ENCODE measurements around the gene CER1.

CER1 gene

GRCh38 chr9:14706530-14707140 lies 15.9 kb downstream of the CER1 start:
- Histone ChIP-seq H3K36me3 (ENCODE audit: control insufficient read depth, low read length) (no peaks in the 10 kb centered on the region), H3K4me2 (ENCODE audit: low read length) (no peak overlapping the region), H3K4me3 (ENCODE audit: low read length) (no peak overlapping the region), H3K4me1 (ENCODE audit: control insufficient read depth, low read length) (no peaks in the 10 kb centered on the region), H3K9me3 (ENCODE audit: control insufficient read depth, insufficient read depth, low read length) (peaks cover 19% of the 10 kb centered on the region), H3K27ac (ENCODE audit: low read depth, low read length) (no peak overlapping the region), H4K20me1 (ENCODE audit: control insufficient read depth, insufficient read depth, low read depth, low read length) (no peaks in the 10 kb centered on the region), H3F3A (ENCODE audit: control insufficient read depth, insufficient read depth) (no peaks in the 10 kb centered on the region; the same call in 1 of the 2 replicates), H3K9me2 (replicated peaks; ENCODE audit: control insufficient read depth, low read length) (no peaks in the 10 kb centered on the region), H3K79me2 (ENCODE audit: control insufficient read depth, low read length) (no peaks in the 10 kb centered on the region), H3K27me3 (ENCODE audit: control insufficient read depth, low read length) (peaks cover 70% of the 10 kb centered on the region)
- TF ChIP-seq EZH2phosphoT487 (IDR thresholded peaks at IDR 0.05; ENCODE audit: borderline replicate concordance, low read length) = no peak
- TF ChIP-seq, protein P1, sequence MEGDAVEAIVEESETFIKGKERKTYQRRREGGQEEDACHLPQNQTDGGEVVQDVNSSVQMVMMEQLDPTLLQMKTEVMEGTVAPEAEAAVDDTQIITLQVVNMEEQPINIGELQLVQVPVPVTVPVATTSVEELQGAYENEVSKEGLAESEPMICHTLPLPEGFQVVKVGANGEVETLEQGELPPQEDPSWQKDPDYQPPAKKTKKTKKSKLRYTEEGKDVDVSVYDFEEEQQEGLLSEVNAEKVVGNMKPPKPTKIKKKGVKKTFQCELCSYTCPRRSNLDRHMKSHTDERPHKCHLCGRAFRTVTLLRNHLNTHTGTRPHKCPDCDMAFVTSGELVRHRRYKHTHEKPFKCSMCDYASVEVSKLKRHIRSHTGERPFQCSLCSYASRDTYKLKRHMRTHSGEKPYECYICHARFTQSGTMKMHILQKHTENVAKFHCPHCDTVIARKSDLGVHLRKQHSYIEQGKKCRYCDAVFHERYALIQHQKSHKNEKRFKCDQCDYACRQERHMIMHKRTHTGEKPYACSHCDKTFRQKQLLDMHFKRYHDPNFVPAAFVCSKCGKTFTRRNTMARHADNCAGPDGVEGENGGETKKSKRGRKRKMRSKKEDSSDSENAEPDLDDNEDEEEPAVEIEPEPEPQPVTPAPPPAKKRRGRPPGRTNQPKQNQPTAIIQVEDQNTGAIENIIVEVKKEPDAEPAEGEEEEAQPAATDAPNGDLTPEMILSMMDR (IDR thresholded peaks at IDR 0.05; ENCODE audit: low read depth, low read length, poor library complexity, severe bottlenecking) = no peak

DNA sequence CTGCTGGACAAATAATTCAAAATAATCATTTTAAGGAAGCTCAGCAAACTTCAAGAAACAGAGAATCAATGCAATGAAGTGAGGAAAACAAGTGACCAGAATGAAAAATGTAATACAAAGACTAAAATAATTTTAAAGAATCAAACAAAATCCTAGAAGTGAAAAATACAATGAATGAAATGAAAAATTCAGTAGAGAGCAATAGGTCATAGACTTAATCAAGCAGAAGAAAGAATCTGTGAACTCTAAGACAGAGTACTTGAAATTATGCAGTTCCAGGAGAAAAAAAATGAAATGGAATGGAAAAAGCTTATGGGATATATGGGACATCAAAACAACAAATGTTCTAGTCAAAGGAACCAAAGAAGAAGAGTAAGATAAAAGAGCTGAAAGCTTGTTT lies 17.5 kb downstream of the CER1 start:
- Histone ChIP-seq H3K9me3 (ENCODE audit: control insufficient read depth, insufficient read depth, low read length) (peaks cover 19% of the 10 kb centered on the region), H3F3A (ENCODE audit: control insufficient read depth, insufficient read depth) (no peaks in the 10 kb centered on the region; the same call in 1 of the 2 replicates), H3K79me2 (ENCODE audit: control insufficient read depth, low read length) (no peaks in the 10 kb centered on the region)

DNA sequence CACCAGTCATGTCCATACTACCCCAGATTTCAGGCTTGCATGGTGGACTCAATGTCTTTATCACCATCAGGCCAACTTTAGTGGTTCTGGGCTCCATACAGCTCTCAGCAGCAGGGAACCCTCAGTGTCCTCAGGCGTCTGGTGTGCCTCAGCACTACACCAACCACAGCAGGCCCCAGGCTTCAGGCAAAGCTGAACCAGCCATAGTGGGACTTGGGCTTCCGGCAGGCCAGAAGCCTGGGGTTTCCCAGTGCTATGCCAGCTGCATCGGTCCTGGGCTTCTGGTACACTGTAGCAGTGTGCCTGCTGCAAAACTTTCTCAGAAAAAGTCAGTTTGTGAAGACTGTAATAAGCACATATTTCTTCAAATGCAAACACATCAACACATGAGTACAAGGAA lies 18.3 kb downstream of the CER1 start:
- peaks cover 19% of the 10 kb centered on the region for H3K9me3 ChIP-seq (ENCODE audit: control insufficient read depth, insufficient read depth, low read length)
- peaks cover 76% of the 10 kb centered on the region for H3K27me3 ChIP-seq (ENCODE audit: control insufficient read depth, low read length)
- H3K36me3 ChIP-seq (ENCODE audit: control insufficient read depth, low read length) = no peaks in the 10 kb centered on the region
- H3F3A ChIP-seq (ENCODE audit: control insufficient read depth, insufficient read depth) = no peaks in the 10 kb centered on the region; the same call in 1 of the 2 replicates
- H3K4me1 ChIP-seq (ENCODE audit: control insufficient read depth, low read length) = no peaks in the 10 kb centered on the region
- no peak overlapping the region for H3K27ac ChIP-seq (ENCODE audit: low read depth, low read length)
- no peaks in the 10 kb centered on the region for H3K79me2 ChIP-seq (ENCODE audit: control insufficient read depth, low read length)
- H4K20me1 ChIP-seq (ENCODE audit: control insufficient read depth, insufficient read depth, low read depth, low read length) = no peaks in the 10 kb centered on the region
- H3K4me2 ChIP-seq (ENCODE audit: low read length) = no peak overlapping the region
- H3K9me2 ChIP-seq (replicated peaks; ENCODE audit: control insufficient read depth, low read length) = no peaks in the 10 kb centered on the region
- TF ChIP-seq, protein P1 (IDR thresholded peaks at IDR 0.05; ENCODE audit: low read depth, low read length, poor library complexity, severe bottlenecking) = no peak
- TF ChIP-seq EZH2phosphoT487 (IDR thresholded peaks at IDR 0.05; ENCODE audit: borderline replicate concordance, low read length) = no peak
- H3K4me3 ChIP-seq (ENCODE audit: low read length) = no peak overlapping the region

More for the DNA sequence above, 17.5 kb downstream of the CER1 start:
- TF ChIP-seq EZH2phosphoT487 (IDR thresholded peaks at IDR 0.05; ENCODE audit: borderline replicate concordance, low read length) = no peak
- TF ChIP-seq, protein P1 (IDR thresholded peaks at IDR 0.05; ENCODE audit: low read depth, low read length, poor library complexity, severe bottlenecking) = no peak
- no peak overlapping the region for H3K27ac ChIP-seq (ENCODE audit: low read depth, low read length)
- no peaks in the 10 kb centered on the region for H3K9me2 ChIP-seq (replicated peaks; ENCODE audit: control insufficient read depth, low read length)
- no peaks in the 10 kb centered on the region for H4K20me1 ChIP-seq (ENCODE audit: control insufficient read depth, insufficient read depth, low read depth, low read length)
- no peaks in the 10 kb centered on the region for H3K4me1 ChIP-seq (ENCODE audit: control insufficient read depth, low read length)
- no peaks in the 10 kb centered on the region for H3K36me3 ChIP-seq (ENCODE audit: control insufficient read depth, low read length)
- no peak overlapping the region for H3K4me2 ChIP-seq (ENCODE audit: low read length)
- H3K4me3 ChIP-seq (ENCODE audit: low read length) = no peak overlapping the region
- H3K27me3 ChIP-seq (ENCODE audit: control insufficient read depth, low read length) = peaks cover 73% of the 10 kb centered on the region
